DOHH2 (cell line): ENCODE results near the gene AP3B2.

Source experiments
- EZH2phosphoT487 ChIP-seq: fragments of 200-600 bp; sonication (generic); IDR thresholded peaks from 2 replicates; pipeline ENCODE4 v1.6.1; 2017; ENCODE audit warnings: borderline replicate concordance, mild to moderate bottlenecking, antibody characterized with exemption, low read length, moderate library complexity, mixed read lengths
- TF ChIP-seq, protein P1 (sequence below): fragments of 200-600 bp; sonication (generic); IDR thresholded peaks from one replicate; pipeline ENCODE4 v1.5.1; 2014; ENCODE audit warnings: antibody characterized with exemption, mild to moderate bottlenecking, low read depth, low read length; ENCODE audit not compliant: poor library complexity, severe bottlenecking

DNA sequence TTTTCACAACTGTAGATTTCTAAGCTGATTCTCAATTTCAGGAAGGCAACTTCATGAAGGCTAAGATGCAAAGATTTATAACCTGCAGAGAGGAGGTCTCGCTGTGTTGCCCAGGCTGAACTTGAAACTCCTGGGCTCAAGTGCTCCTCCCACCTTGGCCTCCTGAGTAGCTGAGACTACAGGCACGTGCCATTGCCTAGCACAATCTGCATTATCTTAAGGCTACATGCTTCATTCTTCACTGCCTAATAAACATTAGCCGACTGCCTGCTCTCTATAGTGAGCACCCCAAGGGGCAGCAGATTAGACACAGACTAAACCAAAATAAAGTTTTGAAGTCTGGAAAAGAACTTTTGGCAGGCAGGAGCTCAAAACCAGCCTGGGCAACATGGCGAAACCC lies 79.6 kb downstream of the AP3B2 start:
- TF ChIP-seq, protein P1, sequence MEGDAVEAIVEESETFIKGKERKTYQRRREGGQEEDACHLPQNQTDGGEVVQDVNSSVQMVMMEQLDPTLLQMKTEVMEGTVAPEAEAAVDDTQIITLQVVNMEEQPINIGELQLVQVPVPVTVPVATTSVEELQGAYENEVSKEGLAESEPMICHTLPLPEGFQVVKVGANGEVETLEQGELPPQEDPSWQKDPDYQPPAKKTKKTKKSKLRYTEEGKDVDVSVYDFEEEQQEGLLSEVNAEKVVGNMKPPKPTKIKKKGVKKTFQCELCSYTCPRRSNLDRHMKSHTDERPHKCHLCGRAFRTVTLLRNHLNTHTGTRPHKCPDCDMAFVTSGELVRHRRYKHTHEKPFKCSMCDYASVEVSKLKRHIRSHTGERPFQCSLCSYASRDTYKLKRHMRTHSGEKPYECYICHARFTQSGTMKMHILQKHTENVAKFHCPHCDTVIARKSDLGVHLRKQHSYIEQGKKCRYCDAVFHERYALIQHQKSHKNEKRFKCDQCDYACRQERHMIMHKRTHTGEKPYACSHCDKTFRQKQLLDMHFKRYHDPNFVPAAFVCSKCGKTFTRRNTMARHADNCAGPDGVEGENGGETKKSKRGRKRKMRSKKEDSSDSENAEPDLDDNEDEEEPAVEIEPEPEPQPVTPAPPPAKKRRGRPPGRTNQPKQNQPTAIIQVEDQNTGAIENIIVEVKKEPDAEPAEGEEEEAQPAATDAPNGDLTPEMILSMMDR = no peak
- TF ChIP-seq EZH2phosphoT487 = no peak
